ENCODE measurements around the gene INSL3. TPM values are rescaled to one million over a fixed set of nuclear protein-coding genes. Genes with fewer than 3 reads are reported as not detected.
"Not testable (repeated sequence)": the region's sequence is repeated elsewhere in the genome, so short reads cannot be mapped to it uniquely, and the experiment has no call there.

INSL3 gene
- total and polyA plus RNA-seq, 2 of the 8 experiments (the other 6 are each of a cell fraction or from before 2014, with no cell fraction given), result 0.41 to 1.5 TPM

DNA sequence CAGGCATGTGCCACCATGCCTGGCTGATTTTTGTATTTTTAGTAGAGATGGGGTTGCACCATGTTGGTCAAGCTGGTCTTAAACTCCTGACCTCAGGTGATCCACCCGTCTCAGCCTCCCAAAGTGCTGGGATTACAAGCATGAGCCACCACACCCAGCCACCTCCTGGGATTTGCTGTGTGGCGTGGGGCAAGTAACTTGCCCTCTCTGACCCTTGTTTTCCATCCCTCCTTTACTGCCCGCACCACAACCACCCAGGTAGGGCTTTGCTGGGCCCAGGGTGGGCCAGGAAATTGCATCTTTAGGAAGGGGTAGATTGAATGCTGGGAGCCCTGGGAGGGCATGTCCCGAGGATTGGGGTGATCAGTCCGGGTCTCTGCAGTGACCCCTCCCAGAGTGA, 37.6 kb downstream of the INSL3 start:
- POLR2A ChIA-PET (ENCODE audit: partially characterized antibody), result interaction anchor here (1.5 to 3.3 kb wide), 2 partner anchors 76 to 149 kb away, joined by 3 to 11 read pairs; partner anchors contain the start of genes CCDC124 and RPL18A
- H2BK15ac ChIP-seq (ENCODE audit: low read length), result not testable (repeated sequence)

More for the DNA sequence above, 37.6 kb downstream of the INSL3 start:
- not testable (repeated sequence) for FAIRE-seq; H3K9me3 ChIP-seq (ENCODE audit: insufficient read depth in 2 of 2, low read depth in 1 of 2, low read length in 1 of 2); H3K27ac ChIP-seq (ENCODE audit: low read depth, low read length); H3K4ac ChIP-seq (replicated peaks; ENCODE audit: insufficient read length, low read depth, low read length); H3K18ac ChIP-seq (ENCODE audit: extremely low read depth, low read length); H2AK5ac ChIP-seq (ENCODE audit: low read depth, low read length); H4K20me1 ChIP-seq (replicated peaks in 1 of 2; ENCODE audit: control insufficient read depth in 1 of 2, insufficient read depth in 2 of 2, low read length in 2 of 2); H3K23ac ChIP-seq (ENCODE audit: insufficient read length); H3K27me3 ChIP-seq (replicated peaks in 1 of 4; ENCODE audit: control insufficient read depth in 3 of 4, extremely low read depth in 1 of 4, insufficient read depth in 3 of 4, low read length in 3 of 4); H3K79me2 ChIP-seq (ENCODE audit: control insufficient read depth in 1 of 2, insufficient read depth in 2 of 2, low read length in 2 of 2); H2AFZ ChIP-seq (ENCODE audit: low read length); H2BK20ac ChIP-seq (ENCODE audit: low read length); H2BK12ac ChIP-seq (ENCODE audit: low read depth, low read length); DNase-seq (ENCODE audit: low read depth in 1 of 2, low spot score in 2 of 2); H3K14ac ChIP-seq (ENCODE audit: insufficient read length); H4K5ac ChIP-seq (ENCODE audit: insufficient read length, low read depth, low read length); H3K23me2 ChIP-seq (ENCODE audit: low read depth, low read length); H3K4me3 ChIP-seq (ENCODE audit: extremely low read depth in 1 of 4, insufficient read depth in 2 of 4, low read depth in 3 of 4, low read length in 4 of 4); H3K79me1 ChIP-seq (ENCODE audit: low read depth, low read length); H3K4me2 ChIP-seq (ENCODE audit: insufficient read depth in 1 of 2, low read depth in 2 of 2, low read length in 2 of 2); H2BK120ac ChIP-seq (replicated peaks; ENCODE audit: low read depth, low read length); H3K36me3 ChIP-seq (ENCODE audit: control insufficient read depth in 2 of 4, insufficient read depth in 4 of 4, low read length in 3 of 4); H3K9ac ChIP-seq (replicated peaks in 1 of 4; ENCODE audit: extremely low read depth in 1 of 4, low read depth in 3 of 4, low read length in 3 of 4); H3K56ac ChIP-seq (replicated peaks; ENCODE audit: insufficient read length, low read depth, low read length)
- Histone ChIP-seq H4K8ac (ENCODE audit: extremely low read depth, insufficient read depth, low read length) (peak overlapping the region; percentile 86), H2BK5ac (ENCODE audit: low read depth, low read length) (peak overlapping the region; percentile 73), H4K91ac (replicated peaks; ENCODE audit: insufficient read length, low read length) (peak overlapping the region; percentile 80), H3K4me1 (replicated peaks in 1 of 4; ENCODE audit: control insufficient read depth in 3 of 4, insufficient read depth in 4 of 4, low read length in 3 of 4) (peaks cover 0 to 10% (median 8%) of the 10 kb centered on the region in 4 experiments; a peak in 6 of 7 replicates)
- CTCF ChIA-PET (ENCODE audit: partially characterized antibody), result interaction anchor here (0.6 to 4.0 kb wide), 27 partner anchors 10 to 353 kb away, joined by 3 to 23 read pairs (median 4); partner anchors contain the start of genes B3GNT3 and SLC5A5
- 88% methylated on average over 5 of the region's 5 CpGs; no CpG with 5 or more reads in 1 of the 2 experiments for WGBS, 2 experiments (ENCODE audit: extremely low coverage in 1 of 2, insufficient coverage in 1 of 2, insufficient read length in 1 of 2, insufficient replicate concordance in 2 of 2, low coverage in 1 of 2, low lambda C conversion rate in 2 of 2, missing lambda C conversion rate in 1 of 2)

Data from H1 (cell line).